ENCODE measurements around the gene IMMP2L. TPM values are rescaled to one million over a fixed set of nuclear protein-coding genes. Genes with fewer than 3 reads are reported as not detected.
"Not testable (repeated sequence)": the region's sequence is repeated elsewhere in the genome, so short reads cannot be mapped to it uniquely, and the experiment has no call there.

Gene IMMP2L
- total RNA-seq, 1 donor from 2014 or later: 17.1 TPM

GRCh38 chr7:110962374-110962773 is 599.9 kb downstream of the IMMP2L start:
- DNase-seq (peak; percentile 38), ATAC-seq (peak; percentile 41)
- intact Hi-C loops (cut with micrococcal nuclease): no loop called here

GRCh38 chr7:110960811-110961210 is 601.5 kb downstream of the IMMP2L start:
- DNase-seq (no peak), ATAC-seq (no peak)
- intact Hi-C loops (cut with micrococcal nuclease): no loop called here

GRCh38 chr7:110948280-110948679 is 614.0 kb downstream of the IMMP2L start:
- ATAC-seq: peak; percentile 79
- intact Hi-C loops (cut with micrococcal nuclease): no loop called here

GRCh38 chr7:110947408-110947807 is 614.9 kb downstream of the IMMP2L start:
- no peak for ATAC-seq
- no peak for DNase-seq
- intact Hi-C loops (cut with micrococcal nuclease): no loop called here

More at GRCh38 chr7:110948280-110948679, 614.0 kb downstream of the IMMP2L start:
- DNase-seq: no peak

- intact Hi-C loops (cut with micrococcal nuclease): no loop called here
- no peak for ATAC-seq
- DNase-seq: no peak
These were observed 617.2 kb downstream of the IMMP2L start for GRCh38 chr7:110944966-110945644.

- intact Hi-C loops (cut with micrococcal nuclease): no loop called here
- DNase-seq (no peak), ATAC-seq (no peak)
These were observed 617.8 kb downstream of the IMMP2L start for GRCh38 chr7:110944448-110944847.

- no peak for DNase-seq
- intact Hi-C loops (cut with micrococcal nuclease): no loop called here
- ATAC-seq: no peak
These were observed 618.5 kb downstream of the IMMP2L start for GRCh38 chr7:110943701-110944345.

GRCh38 chr7:110941385-110941784 is 620.9 kb downstream of the IMMP2L start:
- ATAC-seq (no peak), DNase-seq (no peak)
- intact Hi-C loops (cut with micrococcal nuclease): no loop called here

- no peak for DNase-seq
- ATAC-seq: no peak
- intact Hi-C loops (cut with micrococcal nuclease): no loop called here
These were observed 621.5 kb downstream of the IMMP2L start for GRCh38 chr7:110940756-110941155.

- DNase-seq: no peak
- intact Hi-C loops (cut with micrococcal nuclease): no loop called here
- no peak for ATAC-seq
These were observed 624.1 kb downstream of the IMMP2L start for GRCh38 chr7:110938165-110938564.

GRCh38 chr7:110936665-110937064 is 625.6 kb downstream of the IMMP2L start:
- DNase-seq; ATAC-seq; intact Hi-C loops (cut with micrococcal nuclease): not testable (repeated sequence)

GRCh38 chr7:110929480-110930249 is 632.6 kb downstream of the IMMP2L start:
- no peak for ATAC-seq
- DNase-seq: no peak
- intact Hi-C loops (cut with micrococcal nuclease): no loop called here

GRCh38 chr7:110922906-110923305 is 639.4 kb downstream of the IMMP2L start:
- ATAC-seq (no peak), DNase-seq (no peak)
- intact Hi-C loops (cut with micrococcal nuclease): no loop called here

- intact Hi-C loops (cut with micrococcal nuclease): no loop called here
- peak; percentile 41 for ATAC-seq
- no peak for DNase-seq
These were observed 640.6 kb downstream of the IMMP2L start for GRCh38 chr7:110921595-110922151.

- DNase-seq: no peak
- intact Hi-C loops (cut with micrococcal nuclease): no loop called here
- ATAC-seq: no peak
These were observed 643.2 kb downstream of the IMMP2L start for GRCh38 chr7:110918949-110919548.

GRCh38 chr7:110914263-110914662 is 648.0 kb downstream of the IMMP2L start:
- ATAC-seq (no peak), DNase-seq (no peak)
- intact Hi-C loops (cut with micrococcal nuclease): no loop called here

- no peak for ATAC-seq
- no peak for DNase-seq
- intact Hi-C loops (cut with micrococcal nuclease): no loop called here
These were observed 650.7 kb downstream of the IMMP2L start for GRCh38 chr7:110911632-110912031.

- ATAC-seq (no peak), DNase-seq (no peak)
- intact Hi-C loops (cut with micrococcal nuclease): no loop called here
These were observed 653.2 kb downstream of the IMMP2L start for GRCh38 chr7:110909117-110909516.

- intact Hi-C loops (cut with micrococcal nuclease): no loop called here
- no peak for ATAC-seq
These were observed 656.3 kb downstream of the IMMP2L start for GRCh38 chr7:110905773-110906566.

More at GRCh38 chr7:110905773-110906566, 656.3 kb downstream of the IMMP2L start:
- no peak for DNase-seq

Data from left ventricle myocardium superior (tissue), 1 donor.